HG03457 (cell line): ENCODE measurements around the gene DHDDS.
"Not testable (repeated sequence)": the region's sequence is repeated elsewhere in the genome, so short reads cannot be mapped to it uniquely, and the experiment has no call there.

Experiments
- ATAC-seq: cut with Tn5 transposase; IDR thresholded peaks from one replicate; pipeline ENCODE4 v1.9.1; 2021; ENCODE audit warnings: moderate number of reproducible peaks; ENCODE audit not compliant: unreplicated experiment

DHDDS gene

GRCh38 chr1:26474818-26475217 is 42.7 kb downstream of the DHDDS start:
- no peak for ATAC-seq

DNA sequence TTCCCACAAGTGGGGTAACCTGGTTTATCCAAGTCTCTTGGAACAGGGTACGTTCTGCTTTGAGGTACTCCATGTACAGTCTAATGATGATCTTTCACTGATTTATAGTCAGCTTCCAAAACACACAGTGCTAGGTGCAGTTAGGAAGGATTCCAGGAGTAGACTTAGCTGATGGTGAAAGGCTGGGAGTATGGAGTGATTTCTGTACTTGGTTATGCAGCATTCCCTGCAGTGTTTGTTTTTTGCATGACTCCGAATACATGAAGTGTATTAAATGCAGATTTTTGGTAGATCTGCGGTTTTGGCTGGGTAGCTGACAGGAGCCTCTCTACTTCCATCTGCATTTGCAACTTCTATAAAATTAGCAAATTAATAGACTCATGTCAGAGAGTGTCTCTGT is 43.9 kb downstream of the DHDDS start:
- no peak for ATAC-seq

DNA sequence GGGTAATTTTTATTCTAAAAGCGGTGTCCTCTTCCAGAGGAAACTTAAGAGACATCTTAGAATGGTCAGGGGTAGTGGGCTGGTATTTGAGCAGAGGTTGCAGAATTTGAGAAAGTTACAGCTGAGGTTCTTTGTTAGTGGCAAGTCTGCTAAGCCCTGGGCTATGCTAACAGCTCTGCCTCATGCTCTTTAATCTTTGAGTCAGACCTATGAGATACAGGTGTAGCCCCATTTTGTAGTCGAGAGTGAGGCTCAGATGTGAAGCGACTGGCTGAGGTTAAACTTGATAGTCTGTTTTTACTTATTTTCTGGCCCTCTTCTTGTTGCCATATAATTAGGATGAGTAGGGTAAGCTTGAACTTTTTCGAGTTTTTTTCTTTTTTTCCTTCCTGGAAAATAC is 44.8 kb downstream of the DHDDS start:
- no peak for ATAC-seq

DNA sequence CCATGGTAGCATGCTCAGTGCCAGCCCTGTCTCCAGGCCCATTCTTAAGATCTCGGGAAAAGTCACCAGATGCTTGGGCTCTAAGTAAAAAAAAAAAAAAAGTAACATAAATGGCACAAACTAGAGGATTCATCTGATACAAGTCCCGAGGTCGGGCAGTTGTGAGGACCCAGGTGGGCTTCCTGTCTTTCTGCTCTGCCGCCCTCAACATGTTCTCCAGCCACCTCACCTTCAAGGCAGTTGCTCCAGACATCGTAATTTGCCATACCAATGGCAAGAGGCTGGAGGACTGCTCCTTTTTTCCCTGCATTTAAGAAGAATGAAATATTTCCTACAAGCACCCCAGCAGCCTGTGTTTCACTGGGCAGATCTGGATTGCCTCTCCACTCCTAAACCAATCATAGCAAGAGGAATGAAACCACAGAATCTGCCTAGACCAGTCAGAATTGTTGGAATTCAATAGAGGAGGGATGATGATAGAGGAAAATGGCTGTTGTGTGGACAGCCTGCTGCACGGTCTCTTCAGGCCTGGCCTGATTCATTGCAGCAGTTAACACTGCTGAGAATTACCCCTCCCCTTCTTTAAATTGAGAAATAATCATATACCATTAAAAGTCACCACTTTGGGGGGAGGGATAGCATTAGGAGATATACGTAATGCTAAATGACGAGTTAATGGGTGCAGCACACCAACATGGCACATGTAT is 45.5 kb downstream of the DHDDS start:
- no peak for ATAC-seq

DNA sequence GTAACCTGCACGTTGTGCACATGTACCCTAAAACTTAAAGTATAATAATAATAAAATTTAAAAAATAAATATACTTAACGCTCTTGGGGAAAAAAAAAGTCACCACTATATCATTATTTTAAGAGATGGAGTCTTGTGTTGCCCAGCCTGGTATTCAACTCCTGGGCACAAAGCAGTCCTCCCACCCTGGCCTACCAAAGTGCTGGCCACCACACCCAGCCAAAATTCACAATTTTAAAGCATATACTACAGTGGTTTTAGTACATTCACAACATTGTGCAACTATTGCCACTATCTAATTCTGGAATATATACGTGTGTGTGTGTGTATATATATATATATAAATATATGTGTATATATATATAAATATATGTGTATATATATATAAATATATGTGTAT is 46.0 kb downstream of the DHDDS start:
- no peak for ATAC-seq

DNA sequence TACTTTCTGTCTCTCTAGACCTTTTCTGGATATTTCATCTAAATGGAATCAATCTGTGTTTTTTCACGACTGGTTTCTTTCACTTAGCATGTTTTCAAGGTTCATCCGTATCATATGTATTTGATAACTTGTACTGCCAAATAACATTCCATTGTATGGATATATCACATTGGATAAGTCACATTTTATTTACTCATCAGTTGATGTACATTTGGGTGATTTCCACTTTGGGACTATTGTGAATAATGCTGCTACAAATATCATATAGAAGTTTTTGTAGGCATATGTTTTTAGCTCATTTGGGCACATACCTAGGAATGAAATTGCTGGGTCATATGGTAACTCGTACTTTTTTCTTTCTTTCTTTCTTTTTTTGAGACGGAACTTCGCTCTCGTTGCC is 46.9 kb downstream of the DHDDS start:
- ATAC-seq: no peak

DNA sequence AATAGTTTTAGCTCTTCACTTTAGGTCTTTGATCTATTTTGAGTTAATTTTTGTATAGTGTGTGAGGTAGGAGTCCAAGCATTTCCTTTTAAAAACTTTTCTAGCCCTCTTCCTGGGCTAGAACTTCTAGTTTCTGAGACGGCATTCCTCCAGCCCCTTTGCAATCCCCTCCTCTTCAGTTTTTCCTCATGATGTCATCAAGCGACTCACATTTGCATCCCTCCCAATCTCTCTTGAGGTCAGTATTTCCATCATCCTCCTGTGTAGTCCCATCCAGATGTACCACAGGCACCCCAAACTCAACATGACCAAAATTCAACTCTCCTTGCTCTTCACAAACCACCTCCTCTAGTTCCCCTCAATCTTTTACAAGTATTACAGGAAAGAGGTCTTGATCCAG is 50.8 kb downstream of the DHDDS start:
- ATAC-seq: no peak

DNA sequence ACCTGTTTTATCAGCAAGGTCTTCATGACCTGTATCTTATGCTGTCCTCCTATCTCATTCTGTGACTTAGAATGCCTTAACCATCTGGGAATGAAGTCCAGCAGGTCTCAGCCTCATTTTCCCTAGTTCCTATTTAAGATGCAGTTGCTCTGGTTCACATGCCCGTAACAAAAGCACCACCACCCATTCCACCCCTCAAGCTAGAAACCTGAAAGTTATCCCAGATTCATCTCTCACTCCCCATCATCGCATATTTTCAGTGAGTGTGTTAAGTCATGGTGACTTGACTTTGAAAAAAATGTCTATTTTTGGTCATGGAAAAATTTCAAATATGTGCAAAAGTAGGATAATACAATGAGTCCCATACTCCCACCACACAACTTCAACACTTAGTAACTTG is 51.9 kb downstream of the DHDDS start:
- ATAC-seq: no peak

DNA sequence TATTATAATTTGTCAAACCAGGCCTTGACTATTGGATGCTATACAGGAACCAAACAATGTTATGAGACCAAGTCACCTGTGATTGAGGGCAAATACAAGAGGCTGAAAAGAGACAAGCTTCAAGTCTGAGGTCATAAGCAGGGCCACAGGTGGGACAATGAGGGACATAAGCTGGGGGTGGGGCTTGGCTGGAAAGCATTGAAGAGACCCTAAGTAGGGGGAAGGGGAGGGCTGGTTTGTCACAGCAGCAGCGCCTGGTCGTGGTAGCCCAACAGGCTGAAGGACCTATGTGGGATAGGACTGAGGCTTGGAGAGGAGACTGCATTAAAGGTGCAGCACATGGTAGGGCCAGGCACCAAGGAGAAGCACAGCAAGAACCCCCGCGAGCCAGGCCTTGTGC is 58.0 kb downstream of the DHDDS start:
- no peak for ATAC-seq

- no peak for ATAC-seq
Measured at GRCh38 chr1:26493267-26493666, 61.1 kb downstream of the DHDDS start.

DNA sequence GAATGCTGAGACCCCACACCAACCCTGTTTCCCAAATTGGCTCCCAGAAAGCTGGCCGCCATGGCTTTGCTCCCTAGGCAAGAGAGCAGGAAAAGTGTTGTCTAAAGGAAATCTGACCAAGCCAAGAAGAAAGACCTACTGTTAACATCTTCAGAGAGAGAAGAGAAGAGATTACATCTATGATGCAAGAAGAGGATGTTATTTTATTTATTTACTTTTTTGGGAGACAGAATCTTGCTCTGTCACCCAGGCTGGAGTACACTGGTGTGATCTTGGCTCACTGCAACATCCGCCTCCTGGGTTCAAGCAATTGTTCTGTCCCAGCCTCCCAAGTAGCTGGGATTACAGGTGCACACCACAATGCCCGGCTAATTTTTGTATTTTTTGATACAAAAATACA is 61.8 kb downstream of the DHDDS start:
- ATAC-seq: no peak

DNA sequence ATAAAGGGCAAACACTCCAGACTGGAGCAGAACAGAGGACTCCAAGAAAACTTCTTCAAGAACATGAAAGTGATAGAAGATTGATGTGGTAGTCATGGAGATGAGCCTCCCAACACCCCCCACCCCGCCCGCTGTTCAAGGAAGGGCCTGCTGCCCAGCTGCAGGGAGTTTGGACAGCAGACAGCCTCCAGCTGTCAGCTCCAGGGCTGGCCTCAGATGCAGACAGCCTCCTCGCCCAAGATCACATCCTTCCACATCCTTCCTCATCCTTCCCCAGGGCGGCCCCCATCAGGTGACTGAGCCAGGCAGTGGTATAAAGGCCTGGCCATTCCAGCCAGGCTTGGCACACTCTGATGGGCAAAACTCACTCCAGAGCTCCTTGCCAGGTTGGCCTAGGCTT is 64.7 kb downstream of the DHDDS start:
- no peak for ATAC-seq

DNA sequence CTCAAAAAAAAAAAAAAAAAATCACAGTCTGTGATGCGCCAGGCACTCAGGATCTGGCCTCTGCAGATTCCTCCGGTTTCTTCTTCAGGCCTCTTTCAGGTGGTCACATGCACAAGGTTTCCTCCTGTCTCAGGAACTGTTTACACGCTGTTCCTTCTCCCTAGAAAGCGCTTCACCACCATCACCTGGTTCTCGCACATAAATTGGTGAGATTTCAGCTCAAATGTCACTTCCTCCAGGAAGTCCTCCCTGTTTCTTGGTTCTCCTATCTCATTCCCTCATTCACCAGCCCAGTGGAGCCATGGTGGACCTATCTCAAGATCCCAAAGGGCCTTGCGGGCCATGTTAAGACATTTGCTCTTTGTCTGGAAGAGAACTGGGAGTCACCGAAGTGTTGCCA is 66.8 kb downstream of the DHDDS start:
- no peak for ATAC-seq

- ATAC-seq: peak; percentile 36
Measured at GRCh38 chr1:26500488-26501175, 68.5 kb downstream of the DHDDS start.

DNA sequence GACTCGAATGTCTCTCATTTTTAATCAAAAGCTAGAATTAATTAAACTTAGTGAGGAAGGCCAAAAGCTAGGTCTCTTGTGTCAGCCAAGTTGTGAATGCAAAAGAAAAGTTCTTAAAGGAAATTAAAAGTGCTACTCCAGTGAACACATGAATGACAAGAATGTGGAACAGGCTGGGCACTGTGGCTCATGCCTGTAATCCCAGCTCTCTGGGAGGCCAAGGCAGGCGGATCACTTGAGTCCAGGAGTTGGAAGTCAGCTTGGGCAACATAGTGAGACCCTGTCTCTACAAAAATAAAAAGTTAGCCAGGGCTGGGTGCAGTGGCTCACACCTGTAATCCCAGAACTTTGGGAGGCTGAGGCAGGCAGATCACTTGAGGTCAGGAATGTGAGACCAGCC is 78.6 kb downstream of the DHDDS start:
- not testable (repeated sequence) for ATAC-seq

GRCh38 chr1:26515836-26516235 is 83.7 kb downstream of the DHDDS start:
- not testable (repeated sequence) for ATAC-seq

DNA sequence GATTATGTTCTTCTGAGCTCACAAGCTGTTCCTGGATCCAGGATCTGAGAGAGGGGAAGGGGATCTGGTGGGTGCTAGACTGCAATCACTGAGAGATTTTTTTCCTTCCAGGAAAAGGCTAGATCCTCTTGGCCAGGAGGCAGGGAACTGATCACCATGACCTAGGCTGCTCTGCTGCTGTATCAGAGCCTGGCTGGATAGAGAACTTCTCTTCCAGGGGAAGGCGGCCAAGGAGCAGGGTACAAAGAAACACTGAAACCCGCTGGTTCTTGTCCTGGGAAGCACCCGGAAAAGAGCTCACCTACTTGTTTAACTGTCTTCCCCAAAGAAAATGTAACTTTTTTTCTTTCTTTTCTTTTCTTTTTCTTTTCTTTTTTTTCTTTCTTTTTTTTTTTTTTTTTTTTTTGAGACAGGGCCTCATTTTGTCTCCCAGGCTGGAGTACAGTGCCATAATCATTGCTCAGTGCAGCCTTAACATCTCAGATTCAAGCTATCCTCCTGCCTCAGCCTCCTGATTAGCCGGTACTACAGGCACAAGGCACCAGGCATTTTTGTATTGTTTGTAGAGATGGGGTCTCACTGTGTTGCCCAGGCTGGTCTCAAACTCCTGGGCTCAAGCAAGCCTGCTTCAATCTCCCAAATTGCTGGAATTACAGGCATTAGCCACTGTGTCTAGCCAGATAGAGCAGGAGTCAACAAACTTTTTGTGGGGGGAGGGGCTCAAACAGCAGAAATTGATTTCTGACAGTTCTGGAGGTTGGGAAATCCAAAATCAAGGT is 85.1 kb downstream of the DHDDS start:
- no peak for ATAC-seq

- ATAC-seq: no peak
Measured at GRCh38 chr1:26517766-26518049, 85.6 kb downstream of the DHDDS start.

GRCh38 chr1:26518355-26518754 is 86.2 kb downstream of the DHDDS start:
- no peak for ATAC-seq

DNA sequence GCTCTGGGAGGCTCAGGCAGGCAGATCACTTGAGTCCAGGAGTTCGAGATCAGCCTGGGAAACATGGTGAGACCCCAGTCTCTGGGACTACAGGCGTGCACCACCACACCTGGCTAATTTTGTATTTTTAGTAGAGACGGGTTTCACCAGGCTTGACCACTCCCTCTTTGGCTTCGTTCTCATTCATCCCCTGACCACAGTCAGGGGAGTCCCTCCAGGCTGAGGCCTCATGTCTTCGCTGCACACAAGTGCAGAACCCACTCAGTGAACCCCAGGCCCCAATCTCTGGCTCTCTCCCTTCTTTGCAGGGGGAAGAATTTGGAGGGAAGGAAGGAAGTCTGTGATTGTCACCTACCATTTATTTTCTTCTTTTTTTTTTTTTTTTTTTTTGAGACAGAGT is 88.2 kb downstream of the DHDDS start:
- no peak for ATAC-seq
